Measurements from ENCODE around the gene OR52I2. TPM values are rescaled to one million over a fixed set of nuclear protein-coding genes. Genes with fewer than 3 reads are reported as not detected.

Gene OR52I2
- total RNA-seq (not detected), polyA plus RNA-seq (not detected)
- long read RNA-seq, donor 1, partial matches to known transcripts, result 10 of 10 reads
- long read RNA-seq, donor 1, other reads (novel, unspliced or antisense), result 0 of 10 reads
- long read RNA-seq, donor 2, result 0 reads
- long read RNA-seq, donor 3, result 0 reads
- long read RNA-seq, donor 4, result 0 reads
- long read RNA-seq, donor 5, result 0 reads
- long read RNA-seq, donor 6, result 0 reads
- long read RNA-seq, donor 7, result 0 reads
- long read RNA-seq, donor 8, result 0 reads
- long read RNA-seq, donor 9, result 0 reads
- long read RNA-seq, donor 10, result 0 reads

DNA sequence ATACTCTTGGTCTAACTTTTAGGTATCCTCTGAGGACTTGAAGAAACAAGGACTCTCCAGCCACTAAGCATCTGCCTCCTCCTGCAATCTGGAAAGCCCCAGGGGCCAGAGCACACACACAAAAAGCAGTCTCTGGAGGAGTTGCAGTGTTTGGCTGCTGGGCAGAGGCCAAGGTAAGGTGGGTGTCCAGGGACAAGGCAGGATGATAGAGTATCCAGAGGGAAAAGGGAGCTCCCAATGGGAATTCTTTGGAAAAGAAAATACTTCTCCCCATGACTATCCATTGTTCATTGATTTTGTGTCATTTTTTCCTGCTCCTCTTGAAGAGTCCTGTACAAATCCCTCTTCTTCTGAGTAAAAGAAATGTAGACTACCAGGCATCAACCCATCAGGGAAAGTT is at the start of gene OR52I2:
Gene OR52I2 (plus strand): TSS at position 301 of the 400 bp plus-strand sequence.
- H3K27me3 ChIP-seq, result peaks cover 0 to 4% (median 0%) of the 10 kb centered on the region in 3 donors
- intact Hi-C loops (cut with DNase I; ENCODE audit: low total_unique reads), result no loop called here

DNA sequence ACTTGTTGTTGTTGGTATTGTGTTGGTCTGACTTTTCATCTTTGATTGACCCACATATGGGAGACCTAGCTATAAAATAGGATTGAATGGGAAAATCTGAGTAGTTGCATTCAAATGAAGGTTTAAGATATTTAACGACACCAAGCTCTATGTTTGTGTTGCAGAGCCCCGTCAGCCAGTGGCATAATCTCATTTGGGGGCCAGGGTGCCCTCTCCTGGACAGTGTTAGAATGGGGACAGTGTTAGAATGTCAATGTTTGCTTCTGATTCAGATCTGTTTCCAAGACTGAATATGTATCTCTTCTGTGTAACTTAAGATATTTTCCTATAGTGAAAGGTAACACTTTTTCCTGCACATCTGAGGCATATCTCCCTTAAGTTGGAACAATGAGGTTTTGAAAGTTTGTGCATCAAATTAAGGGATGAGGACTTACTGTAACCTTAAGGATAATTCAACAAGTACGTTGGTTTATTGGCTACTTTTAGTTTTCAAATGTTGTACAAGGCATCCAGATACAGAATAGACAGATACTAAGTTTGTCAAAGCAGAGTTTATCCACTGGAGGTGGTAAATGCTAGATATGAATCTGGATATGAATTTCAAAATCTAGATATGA is 41.8 kb upstream of the OR52I2 start:
- peak; percentile 60 to 73 for DNase-seq
- 19 to 27% (median 22%) methylated on average over 3 of the region's 3 CpGs for WGBS, 5 donors
- H3K27me3 ChIP-seq, result no peaks in the 10 kb centered on the region
- intact Hi-C loops (cut with DNase I; ENCODE audit: low total_unique reads), result loop anchor here (10.0 kb wide), 1 partner anchor 355 kb away; no protein-coding TSS in a partner anchor
- peaks cover 0 to 6% (median 0%) of the 10 kb centered on the region in 4 donors for H3K4me1 ChIP-seq
- TF ChIP-seq POLR2AphosphoS5 (IDR thresholded peaks at IDR 0.05), result peak in 1 of 3 donors; percentile 13
- TF ChIP-seq POLR2A (IDR thresholded peaks at IDR 0.05), result no peak
- no peak for TF ChIP-seq EP300 (IDR thresholded peaks at IDR 0.05)
- TF ChIP-seq, protein P1, sequence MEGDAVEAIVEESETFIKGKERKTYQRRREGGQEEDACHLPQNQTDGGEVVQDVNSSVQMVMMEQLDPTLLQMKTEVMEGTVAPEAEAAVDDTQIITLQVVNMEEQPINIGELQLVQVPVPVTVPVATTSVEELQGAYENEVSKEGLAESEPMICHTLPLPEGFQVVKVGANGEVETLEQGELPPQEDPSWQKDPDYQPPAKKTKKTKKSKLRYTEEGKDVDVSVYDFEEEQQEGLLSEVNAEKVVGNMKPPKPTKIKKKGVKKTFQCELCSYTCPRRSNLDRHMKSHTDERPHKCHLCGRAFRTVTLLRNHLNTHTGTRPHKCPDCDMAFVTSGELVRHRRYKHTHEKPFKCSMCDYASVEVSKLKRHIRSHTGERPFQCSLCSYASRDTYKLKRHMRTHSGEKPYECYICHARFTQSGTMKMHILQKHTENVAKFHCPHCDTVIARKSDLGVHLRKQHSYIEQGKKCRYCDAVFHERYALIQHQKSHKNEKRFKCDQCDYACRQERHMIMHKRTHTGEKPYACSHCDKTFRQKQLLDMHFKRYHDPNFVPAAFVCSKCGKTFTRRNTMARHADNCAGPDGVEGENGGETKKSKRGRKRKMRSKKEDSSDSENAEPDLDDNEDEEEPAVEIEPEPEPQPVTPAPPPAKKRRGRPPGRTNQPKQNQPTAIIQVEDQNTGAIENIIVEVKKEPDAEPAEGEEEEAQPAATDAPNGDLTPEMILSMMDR (IDR thresholded peaks at IDR 0.05), result peak in 4 of 7 experiments; percentile 53 to 63 (median 57)
- H3K9me3 ChIP-seq, result no peaks in the 10 kb centered on the region
- H3K4me3 ChIP-seq, result no peak overlapping the region
- H3K36me3 ChIP-seq, result no peaks in the 10 kb centered on the region
- no peak overlapping the region for H3K27ac ChIP-seq

More for the DNA sequence above, at the start of gene OR52I2:
- Histone ChIP-seq H3K4me3 (no peak within 1 kb of the TSS), H3K9me3 (no peaks in the 10 kb centered on the region), H3K27ac (no peak within 1 kb of the TSS), H3K36me3 (no peaks in the 10 kb centered on the region), H3K4me1 (no peaks in the 10 kb centered on the region)
- TF ChIP-seq POLR2A (IDR thresholded peaks at IDR 0.05) (no peak), EP300 (IDR thresholded peaks at IDR 0.05) (no peak), POLR2AphosphoS5 (IDR thresholded peaks at IDR 0.05) (no peak)
- no peak for DNase-seq

DNA sequence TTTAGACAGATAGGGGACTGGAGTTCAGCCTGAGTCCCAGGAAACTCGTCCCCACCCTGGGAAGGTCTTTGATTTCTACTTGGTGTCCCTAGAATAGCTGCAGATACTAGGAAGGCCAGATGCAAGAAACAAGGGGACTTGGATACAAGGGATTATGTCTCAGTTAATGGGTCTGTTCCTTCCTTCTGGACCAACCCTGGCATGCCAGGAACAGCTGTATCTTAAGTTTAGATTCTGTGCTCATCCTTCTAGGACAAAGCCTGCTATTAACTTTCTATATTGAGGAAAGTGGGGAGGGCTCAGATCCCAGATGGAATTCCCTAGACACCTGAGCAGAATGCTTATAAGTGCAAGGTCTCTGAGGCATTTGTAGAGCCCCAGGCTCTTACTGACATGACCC is 40.5 kb upstream of the OR52I2 start:
- no peak for DNase-seq
- Histone ChIP-seq H3K9me3 (no peaks in the 10 kb centered on the region), H3K4me1 (peaks cover 0 to 6% (median 0%) of the 10 kb centered on the region in 4 donors), H3K27ac (no peak overlapping the region), H3K27me3 (no peaks in the 10 kb centered on the region), H3K4me3 (no peak overlapping the region), H3K36me3 (no peaks in the 10 kb centered on the region)
- 27 to 48% (median 33%) methylated on average over 1 of the region's 1 CpG for WGBS, 5 donors
- intact Hi-C loops (cut with DNase I; ENCODE audit: low total_unique reads), result loop anchor here (10.0 kb wide), 1 partner anchor 356 kb away; no protein-coding TSS in a partner anchor
- TF ChIP-seq POLR2AphosphoS5 (IDR thresholded peaks at IDR 0.05), result no peak
- TF ChIP-seq, protein P1 (IDR thresholded peaks at IDR 0.05), result no peak

DNA sequence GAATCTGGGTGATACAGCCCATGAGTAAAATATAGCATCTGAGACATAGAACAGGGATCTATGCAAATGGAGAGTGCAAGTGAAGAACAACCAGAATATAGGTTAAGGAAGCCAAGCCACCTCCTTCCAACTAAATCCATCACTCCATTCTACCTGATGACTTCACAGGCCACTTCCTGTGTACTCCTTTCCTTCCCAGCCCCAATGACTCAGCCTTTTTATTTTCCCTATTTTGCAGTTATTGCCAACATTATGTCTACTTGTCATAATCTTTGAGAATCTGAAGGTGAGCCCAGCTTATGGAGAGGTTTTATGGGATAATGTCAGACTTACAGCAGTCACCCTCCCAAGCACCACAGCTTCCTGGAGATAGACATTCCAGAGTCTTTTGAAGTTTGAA is 38.0 kb upstream of the OR52I2 start:
- no peaks in the 10 kb centered on the region for H3K9me3 ChIP-seq
- no peak overlapping the region for H3K4me3 ChIP-seq
- peaks cover 0 to 6% (median 0%) of the 10 kb centered on the region in 4 donors for H3K4me1 ChIP-seq
- H3K36me3 ChIP-seq, result no peaks in the 10 kb centered on the region
- H3K27me3 ChIP-seq, result no peaks in the 10 kb centered on the region
- intact Hi-C loops (cut with DNase I; ENCODE audit: low total_unique reads), result loop anchor here (10.0 kb wide), 1 partner anchor 359 kb away; no protein-coding TSS in a partner anchor
- TF ChIP-seq, protein P1 (IDR thresholded peaks at IDR 0.05), result no peak
- no peak for TF ChIP-seq POLR2A (IDR thresholded peaks at IDR 0.05)
- TF ChIP-seq EP300 (IDR thresholded peaks at IDR 0.05), result no peak
- H3K27ac ChIP-seq, result no peak overlapping the region
- DNase-seq, result no peak
